T-helper 1 cell treated with Interleukin-12 subunit alpha and Interleukin-12 subunit beta and Interleukin-4 antibody, amounts not matched to agents 30 μg/mL and 1 μg/mL, for 36 hours (primary cell): Measurements from ENCODE around the gene SH2D1A.
"Not testable (repeated sequence)": the region's sequence is repeated elsewhere in the genome, so short reads cannot be mapped to it uniquely, and the experiment has no call there.

Experiments
- H3K27ac Mint-ChIP-seq: one replicate; pipeline ENCODE4 v1.8.0; 2021; ENCODE audit warnings: mild to moderate bottlenecking, mixed read lengths
- H3K27me3 Mint-ChIP-seq: one replicate; pipeline ENCODE4 v1.8.0; 2021; ENCODE audit warnings: low read depth, mixed read lengths
- H3K36me3 Mint-ChIP-seq: one replicate; pipeline ENCODE4 v1.8.0; 2021; ENCODE audit warnings: low read depth, mixed read lengths
- H3K4me1 Mint-ChIP-seq: one replicate; pipeline ENCODE4 v1.8.0; 2021; ENCODE audit warnings: low read depth, mixed read lengths
- H3K4me3 Mint-ChIP-seq: one replicate; pipeline ENCODE4 v1.8.0; 2021; ENCODE audit warnings: mild to moderate bottlenecking, moderate library complexity, mixed read lengths
- H3K9me3 Mint-ChIP-seq: one replicate; pipeline ENCODE4 v1.8.0; 2021; ENCODE audit warnings: mixed read lengths

The SH2D1A gene

GRCh38 chrX:124386401-124386800 is 40.0 kb downstream of the SH2D1A start:
- Mint-ChIP-seq H3K4me3 (no peak overlapping the region), H3K4me1 (peaks cover 11% of the 10 kb centered on the region), H3K36me3 (peaks cover 9% of the 10 kb centered on the region), H3K9me3 (no peaks in the 10 kb centered on the region), H3K27me3 (no peaks in the 10 kb centered on the region), H3K27ac (no peak overlapping the region)

DNA sequence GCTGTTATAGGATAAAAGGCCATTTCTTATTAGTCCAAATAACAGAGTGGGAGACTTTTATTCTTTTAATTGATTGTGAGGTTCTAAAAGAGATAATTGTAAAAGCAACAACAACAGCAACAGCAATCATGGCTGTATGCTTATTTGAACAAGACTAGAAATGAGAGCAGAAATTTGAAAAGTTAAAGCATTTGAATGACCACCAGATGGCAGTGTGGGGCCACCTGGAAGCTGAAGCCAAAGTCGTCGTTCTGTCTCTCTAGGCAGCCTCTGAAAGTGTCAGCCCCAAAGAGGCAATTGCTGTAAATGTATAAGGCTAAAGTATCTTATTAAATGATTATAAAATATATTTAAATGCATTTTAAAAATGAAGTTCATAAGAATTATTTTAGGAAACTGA is 42.2 kb downstream of the SH2D1A start:
- Mint-ChIP-seq H3K27ac (no peak overlapping the region), H3K4me3 (no peak overlapping the region), H3K4me1 (peaks cover 9% of the 10 kb centered on the region), H3K36me3 (peaks cover 6% of the 10 kb centered on the region), H3K9me3 (no peaks in the 10 kb centered on the region), H3K27me3 (no peaks in the 10 kb centered on the region)

- H3K4me1 Mint-ChIP-seq = peaks cover 22% of the 10 kb centered on the region
- peaks cover 4% of the 10 kb centered on the region for H3K36me3 Mint-ChIP-seq
- no peak overlapping the region for H3K27ac Mint-ChIP-seq
- no peak overlapping the region for H3K4me3 Mint-ChIP-seq
- no peaks in the 10 kb centered on the region for H3K27me3 Mint-ChIP-seq
- no peaks in the 10 kb centered on the region for H3K9me3 Mint-ChIP-seq
These were observed 46.4 kb downstream of the SH2D1A start for GRCh38 chrX:124392794-124393193.

GRCh38 chrX:124393238-124393637 is 46.9 kb downstream of the SH2D1A start:
- H3K4me1 Mint-ChIP-seq = peaks cover 20% of the 10 kb centered on the region
- H3K9me3 Mint-ChIP-seq = no peaks in the 10 kb centered on the region
- H3K4me3 Mint-ChIP-seq = no peak overlapping the region
- no peaks in the 10 kb centered on the region for H3K27me3 Mint-ChIP-seq
- H3K36me3 Mint-ChIP-seq = peaks cover 1% of the 10 kb centered on the region
- no peak overlapping the region for H3K27ac Mint-ChIP-seq

GRCh38 chrX:124393659-124394058 is 47.3 kb downstream of the SH2D1A start:
- H3K27me3 Mint-ChIP-seq = no peaks in the 10 kb centered on the region
- H3K27ac Mint-ChIP-seq = no peak overlapping the region
- H3K36me3 Mint-ChIP-seq = peaks cover 1% of the 10 kb centered on the region
- no peak overlapping the region for H3K4me3 Mint-ChIP-seq
- H3K9me3 Mint-ChIP-seq = no peaks in the 10 kb centered on the region
- H3K4me1 Mint-ChIP-seq = peaks cover 20% of the 10 kb centered on the region

GRCh38 chrX:124395145-124395880 is 49.0 kb downstream of the SH2D1A start:
- Mint-ChIP-seq H3K4me1 (peaks cover 20% of the 10 kb centered on the region), H3K9me3 (no peaks in the 10 kb centered on the region), H3K36me3 (peaks cover 1% of the 10 kb centered on the region), H3K4me3 (peak overlapping the region; percentile 64), H3K27ac (peak overlapping the region; percentile 72), H3K27me3 (no peaks in the 10 kb centered on the region)

DNA sequence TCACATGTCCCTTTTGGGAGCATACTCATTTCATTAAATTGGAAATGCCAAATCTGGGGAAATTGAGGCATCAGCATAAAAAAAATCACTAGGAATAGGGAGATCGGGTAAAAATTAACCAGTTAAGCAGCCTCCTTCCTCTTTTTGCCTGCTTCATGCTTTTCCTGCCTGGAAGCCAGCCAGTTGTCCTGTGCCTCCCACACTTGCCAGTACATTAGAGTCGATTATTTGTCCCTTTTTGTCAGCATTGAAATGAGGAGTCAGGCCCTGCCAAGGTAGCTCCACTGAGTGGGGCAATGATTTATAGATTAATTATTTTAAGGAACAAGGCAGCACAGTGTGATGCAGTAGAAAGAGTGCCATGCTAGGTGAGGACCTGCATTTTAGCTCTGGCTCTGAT is 55.3 kb downstream of the SH2D1A start:
- H3K9me3 Mint-ChIP-seq = no peaks in the 10 kb centered on the region
- H3K4me3 Mint-ChIP-seq = no peak overlapping the region
- no peaks in the 10 kb centered on the region for H3K27me3 Mint-ChIP-seq
- peaks cover 2% of the 10 kb centered on the region for H3K36me3 Mint-ChIP-seq
- peaks cover 8% of the 10 kb centered on the region for H3K4me1 Mint-ChIP-seq
- H3K27ac Mint-ChIP-seq = no peak overlapping the region

DNA sequence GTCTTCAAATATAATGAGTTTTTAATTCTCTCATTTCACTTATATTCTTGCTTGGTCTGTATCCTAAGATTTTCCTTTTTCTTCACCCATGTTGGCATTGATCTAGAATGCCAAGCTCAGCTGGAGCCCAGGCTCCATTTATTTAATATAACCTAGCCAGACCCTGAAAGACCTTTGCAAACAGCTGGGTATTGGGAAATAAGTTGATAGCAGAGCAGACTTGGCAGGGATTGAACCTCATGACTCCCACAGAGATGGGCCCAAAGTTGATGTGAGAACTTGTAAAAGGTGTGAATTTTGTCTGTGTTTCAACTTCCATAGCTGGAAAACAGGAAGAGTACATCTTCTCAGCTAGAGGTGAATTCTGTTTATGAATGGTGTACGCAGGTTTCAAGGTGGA is 59.5 kb downstream of the SH2D1A start:
- Mint-ChIP-seq H3K4me3 (no peak overlapping the region), H3K27me3 (no peaks in the 10 kb centered on the region), H3K36me3 (peaks cover 1% of the 10 kb centered on the region), H3K9me3 (no peaks in the 10 kb centered on the region), H3K4me1 (peaks cover 6% of the 10 kb centered on the region), H3K27ac (no peak overlapping the region)

DNA sequence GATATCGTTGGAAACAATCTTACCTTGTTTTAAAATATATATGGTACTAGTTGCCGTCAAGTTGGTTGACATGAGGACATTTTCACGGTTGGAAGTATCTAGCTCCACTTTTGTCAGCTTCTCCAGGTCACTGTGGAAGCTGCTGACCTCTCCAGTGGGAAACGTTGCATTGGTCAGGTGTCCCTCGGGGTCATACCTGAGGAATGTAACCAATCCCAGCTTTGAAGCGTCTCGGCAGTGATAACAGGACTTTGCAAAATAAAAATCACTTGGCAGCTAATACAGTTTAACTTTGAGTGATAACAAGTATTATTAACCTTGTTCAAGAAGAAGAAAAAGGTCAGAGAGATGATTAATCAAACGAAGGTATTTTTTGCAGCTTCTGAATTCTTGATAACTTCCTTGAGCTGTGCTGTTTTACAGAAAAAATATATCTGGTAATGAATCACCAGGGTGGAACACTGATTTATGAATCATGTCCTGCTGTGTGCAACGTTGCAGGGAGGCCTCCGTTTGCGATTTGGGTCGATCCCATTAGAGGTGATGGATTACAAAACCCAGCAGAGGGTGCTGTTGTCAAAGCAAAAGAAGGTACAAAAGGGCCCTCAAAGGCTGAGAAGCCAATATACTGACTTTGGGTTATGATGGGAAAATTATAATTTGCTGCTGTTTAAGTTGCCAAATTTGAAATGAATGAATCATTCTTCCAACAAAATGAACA is 60.1 kb downstream of the SH2D1A start:
- no peaks in the 10 kb centered on the region for H3K27me3 Mint-ChIP-seq

GRCh38 chrX:124407226-124407625 is 60.9 kb downstream of the SH2D1A start:
- Mint-ChIP-seq H3K27ac (no peak overlapping the region), H3K4me1 (peaks cover 5% of the 10 kb centered on the region), H3K9me3 (no peaks in the 10 kb centered on the region), H3K4me3 (no peak overlapping the region), H3K36me3 (no peaks in the 10 kb centered on the region), H3K27me3 (no peaks in the 10 kb centered on the region)

More for the DNA sequence above, 60.1 kb downstream of the SH2D1A start:
- H3K4me1 Mint-ChIP-seq = peaks cover 5% of the 10 kb centered on the region
- H3K4me3 Mint-ChIP-seq = no peak overlapping the region
- H3K36me3 Mint-ChIP-seq = peaks cover under 1% of the 10 kb centered on the region
- no peak overlapping the region for H3K27ac Mint-ChIP-seq
- H3K9me3 Mint-ChIP-seq = no peaks in the 10 kb centered on the region

GRCh38 chrX:124408380-124408779 is 62.0 kb downstream of the SH2D1A start:
- H3K36me3 Mint-ChIP-seq, H3K27me3 Mint-ChIP-seq, H3K4me1 Mint-ChIP-seq, H3K9me3 Mint-ChIP-seq, H3K4me3 Mint-ChIP-seq, H3K27ac Mint-ChIP-seq: not testable (repeated sequence)

DNA sequence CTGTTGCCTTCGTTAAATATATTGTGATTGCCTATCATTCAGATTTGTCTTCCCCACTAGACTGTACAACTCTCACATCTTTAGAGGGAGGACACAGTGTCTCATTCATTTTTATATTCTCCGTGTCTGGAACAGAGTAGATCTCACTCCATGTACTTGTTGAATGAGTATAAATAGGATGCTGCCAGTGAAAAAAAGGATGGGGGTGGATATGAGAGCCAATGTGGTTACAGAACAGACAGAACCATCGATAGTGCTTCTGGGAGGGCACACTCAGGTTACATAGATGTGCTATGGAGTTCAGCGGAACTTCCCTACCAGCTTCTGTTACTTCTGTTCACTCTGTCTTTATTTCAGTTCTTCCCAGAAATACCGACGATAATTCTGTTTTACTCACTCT is 66.9 kb downstream of the SH2D1A start:
- Mint-ChIP-seq H3K4me1 (no peaks in the 10 kb centered on the region), H3K36me3 (peaks cover 4% of the 10 kb centered on the region), H3K4me3 (no peak overlapping the region), H3K9me3 (no peaks in the 10 kb centered on the region), H3K27me3 (no peaks in the 10 kb centered on the region), H3K27ac (no peak overlapping the region)

GRCh38 chrX:124414281-124414680 is 67.9 kb downstream of the SH2D1A start:
- Mint-ChIP-seq H3K4me1 (no peaks in the 10 kb centered on the region), H3K27me3 (no peaks in the 10 kb centered on the region)

GRCh38 chrX:124415115-124415800 is 68.9 kb downstream of the SH2D1A start:
- Mint-ChIP-seq H3K27ac (no peak overlapping the region), H3K4me1 (no peaks in the 10 kb centered on the region), H3K9me3 (no peaks in the 10 kb centered on the region), H3K36me3 (peaks cover 4% of the 10 kb centered on the region), H3K27me3 (no peaks in the 10 kb centered on the region), H3K4me3 (no peak overlapping the region)

More at GRCh38 chrX:124414281-124414680, 67.9 kb downstream of the SH2D1A start:
- peaks cover 4% of the 10 kb centered on the region for H3K36me3 Mint-ChIP-seq
- H3K4me3 Mint-ChIP-seq = no peak overlapping the region
- H3K27ac Mint-ChIP-seq = no peak overlapping the region
- no peaks in the 10 kb centered on the region for H3K9me3 Mint-ChIP-seq
